HG03108 (cell line): ENCODE results near the gene EPS8.
"Not testable (repeated sequence)": the region's sequence is repeated elsewhere in the genome, so short reads cannot be mapped to it uniquely, and the experiment has no call there.

ENCODE experiments used
- ATAC-seq: cut with Tn5 transposase; IDR thresholded peaks from one replicate; pipeline ENCODE4 v1.9.1; 2021; ENCODE audit warnings: moderate library complexity; ENCODE audit not compliant: unreplicated experiment

EPS8 gene

DNA sequence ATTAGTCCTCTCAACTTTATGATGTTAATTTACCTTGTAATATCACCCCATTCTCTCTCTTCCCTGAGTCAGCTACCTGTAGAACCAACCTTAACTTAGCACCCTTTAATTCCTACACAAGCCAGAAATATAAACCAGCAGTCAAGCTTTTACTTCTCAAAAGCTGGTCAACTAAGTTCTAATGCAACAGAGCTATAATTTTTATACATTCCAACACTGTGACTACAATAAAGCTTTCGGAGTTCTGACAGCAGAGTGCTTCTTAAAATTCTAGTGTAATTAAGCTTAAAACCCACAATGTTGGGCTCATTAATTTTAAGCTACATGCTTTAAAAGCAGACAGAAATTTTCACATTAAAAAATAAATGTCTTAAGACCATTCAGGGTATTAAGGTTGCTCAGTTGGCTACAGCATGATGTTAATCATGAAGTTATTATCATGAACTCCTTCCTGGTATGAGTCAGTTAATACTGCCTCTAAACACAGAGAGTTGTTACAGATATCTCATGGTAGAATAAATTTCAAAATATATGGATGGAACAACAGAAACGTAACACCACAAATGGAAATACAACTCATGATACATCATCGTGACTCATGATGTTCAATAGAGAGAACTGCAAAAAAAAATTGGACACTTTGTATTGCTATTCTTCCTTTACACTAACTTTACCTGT, 126.7 kb downstream of the EPS8 start:
- no peak for ATAC-seq

DNA sequence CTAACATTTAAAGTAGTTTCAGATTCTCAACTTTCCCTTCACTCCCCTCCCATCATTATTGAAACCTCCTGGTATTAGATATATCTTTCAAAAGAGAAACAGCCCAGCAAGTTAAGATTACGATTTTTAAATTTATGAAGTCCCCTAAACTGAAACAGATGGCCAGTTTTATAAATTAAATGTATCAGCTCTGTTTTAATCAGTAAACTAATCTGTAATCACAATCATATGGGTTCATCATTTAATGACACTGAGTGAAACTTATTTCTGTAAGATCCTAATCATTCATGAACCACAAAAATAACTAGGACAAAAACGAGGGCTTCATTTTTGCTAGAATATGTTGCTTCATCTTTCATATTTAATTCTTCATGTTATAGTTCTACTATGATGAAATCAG, 137.8 kb downstream of the EPS8 start:
- no peak for ATAC-seq

GRCh38 chr12:15650399-15651128, 138.6 kb downstream of the EPS8 start:
- no peak for ATAC-seq

DNA sequence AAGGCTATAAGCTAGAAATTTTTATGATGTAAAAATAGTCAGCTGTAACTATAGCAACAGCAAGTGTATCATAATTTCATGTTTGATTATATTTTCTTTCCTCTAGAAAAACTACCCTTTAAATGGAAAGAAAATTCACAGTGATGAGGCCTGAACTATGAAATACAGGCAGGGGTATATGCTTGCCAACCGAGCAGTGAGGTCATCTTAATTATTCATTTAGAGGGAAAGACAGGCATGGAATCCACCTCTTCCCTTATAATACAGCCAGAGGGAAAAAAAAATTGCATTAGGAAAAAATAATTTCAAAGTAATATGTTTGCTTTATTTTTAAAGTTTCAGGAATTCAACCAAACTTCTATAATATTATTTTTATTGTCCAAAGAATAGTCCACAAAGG, 139.8 kb downstream of the EPS8 start:
- no peak for ATAC-seq

GRCh38 chr12:15648558-15648957, 140.6 kb downstream of the EPS8 start:
- no peak for ATAC-seq

- no peak for ATAC-seq
Observed at GRCh38 chr12:15646581-15646980, 142.6 kb downstream of the EPS8 start.

GRCh38 chr12:15644700-15645099, 144.5 kb downstream of the EPS8 start:
- no peak for ATAC-seq

- no peak for ATAC-seq
Observed at GRCh38 chr12:15638231-15638630, 151.0 kb downstream of the EPS8 start.

GRCh38 chr12:15636060-15636890, 152.9 kb downstream of the EPS8 start:
- no peak for ATAC-seq

DNA sequence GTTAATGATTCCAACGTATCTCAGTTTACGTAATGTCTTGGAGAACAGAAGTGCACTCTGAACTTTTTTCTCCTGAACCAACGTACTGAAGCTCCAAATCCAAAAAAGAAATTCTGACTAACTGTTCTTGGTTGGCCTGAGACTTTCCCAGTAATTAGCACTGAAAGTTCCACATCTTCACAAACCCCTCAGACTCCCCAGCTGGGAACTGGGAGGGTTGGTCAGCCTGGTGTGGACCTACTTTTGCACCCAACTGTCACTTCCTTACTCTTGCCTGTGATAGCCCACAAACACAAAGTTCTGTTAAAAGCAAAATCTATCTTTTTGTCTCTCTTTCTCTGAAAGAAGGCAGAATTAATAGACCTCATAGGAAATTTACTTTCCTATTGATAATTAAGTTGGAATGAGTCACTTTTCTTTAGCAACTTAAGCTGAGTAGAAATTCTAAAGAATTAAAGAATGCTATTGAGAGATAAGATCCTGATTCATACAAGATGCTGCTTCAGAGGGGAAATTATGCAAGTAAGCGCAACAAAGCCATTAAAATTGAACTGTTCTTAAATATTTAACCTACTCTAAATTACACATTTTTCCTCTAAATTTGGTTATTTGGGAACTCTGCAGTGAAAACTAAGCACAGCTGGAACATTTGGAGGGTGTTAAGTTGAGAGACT, 155.0 kb downstream of the EPS8 start:
- ATAC-seq = no peak

DNA sequence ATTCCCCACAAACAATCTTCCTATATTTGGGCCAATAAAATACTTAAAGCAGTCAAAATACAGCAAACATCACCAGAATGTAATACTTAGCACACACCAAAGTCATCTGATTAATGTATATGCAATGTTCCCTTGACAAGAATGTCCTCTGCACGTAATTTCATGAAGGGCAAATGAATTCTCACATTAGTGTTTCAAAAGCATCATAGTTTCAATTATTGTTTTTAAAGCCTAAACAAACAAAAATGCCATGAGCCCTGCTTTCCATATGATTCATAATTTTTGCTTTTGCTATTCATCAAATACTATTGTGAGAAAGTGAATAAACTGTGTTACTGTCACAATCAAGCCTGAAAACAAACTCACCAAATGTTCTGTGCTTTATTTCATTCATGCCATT, 156.0 kb downstream of the EPS8 start:
- ATAC-seq = no peak

GRCh38 chr12:15632708-15633107, 156.5 kb downstream of the EPS8 start:
- no peak for ATAC-seq

GRCh38 chr12:15631007-15631715, 158.0 kb downstream of the EPS8 start:
- ATAC-seq = no peak

- no peak for ATAC-seq
Observed at GRCh38 chr12:15629761-15630160, 159.4 kb downstream of the EPS8 start.

DNA sequence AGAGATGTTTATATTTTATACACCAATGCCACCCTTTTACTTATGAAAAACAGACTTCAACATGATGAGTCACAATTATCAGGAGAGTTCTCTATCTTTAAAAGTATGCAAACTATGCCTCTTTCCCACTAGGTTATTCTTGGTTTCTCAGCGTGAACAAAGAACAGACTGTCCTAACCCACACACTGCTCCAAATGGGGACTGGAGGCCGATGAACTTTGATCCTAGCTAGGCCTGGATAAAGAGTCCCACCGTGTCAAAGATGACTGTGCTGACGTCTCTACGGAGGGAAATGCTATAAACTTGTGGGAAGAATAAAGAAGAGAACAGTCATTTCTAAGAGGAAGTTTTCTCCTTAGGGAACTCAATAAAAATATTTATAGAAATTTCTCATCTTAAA, 160.1 kb downstream of the EPS8 start:
- ATAC-seq = no peak

DNA sequence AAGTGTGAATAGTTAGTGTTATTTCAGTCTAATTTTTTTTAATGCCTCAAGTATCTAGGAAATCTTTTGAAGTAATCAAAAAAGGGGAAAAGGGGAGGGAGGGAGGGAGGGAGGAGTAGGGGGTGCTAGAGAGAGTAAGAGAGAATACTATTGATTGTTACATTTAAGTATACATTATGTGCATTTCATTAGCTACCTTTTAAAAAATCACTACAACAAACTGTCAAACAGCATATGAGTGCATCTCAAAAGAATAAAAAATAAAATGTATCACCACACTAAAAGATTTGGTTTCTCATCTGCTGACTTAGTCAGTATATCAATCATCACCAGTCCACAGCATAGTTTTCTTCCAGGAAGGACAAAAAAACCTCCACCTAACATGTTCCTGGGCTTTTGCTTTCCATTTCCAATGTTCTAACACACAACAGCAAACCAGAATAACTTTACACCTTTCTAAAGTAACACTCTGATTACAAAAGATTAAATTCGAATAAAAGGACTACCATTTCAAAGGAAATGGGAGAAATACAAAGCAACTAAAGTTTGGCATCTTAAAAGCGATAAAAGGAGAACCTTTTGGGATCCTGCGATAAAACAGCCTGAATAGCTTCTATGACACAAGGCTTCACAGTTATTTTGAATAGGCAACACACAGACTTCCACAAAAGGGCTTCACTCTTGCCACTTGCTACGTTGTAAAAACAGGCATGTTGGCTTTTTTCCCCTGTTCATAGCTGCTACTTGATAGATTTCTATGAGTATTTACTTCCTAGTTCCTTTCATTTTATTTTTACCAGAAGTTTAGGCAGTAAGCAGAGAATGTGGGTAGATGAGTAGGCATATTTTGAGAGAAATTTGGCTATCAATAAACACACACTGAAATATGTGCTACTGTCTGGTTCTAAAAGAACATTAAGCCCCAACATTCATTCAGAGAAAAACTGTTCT, 160.9 kb downstream of the EPS8 start:
- ATAC-seq = no peak

DNA sequence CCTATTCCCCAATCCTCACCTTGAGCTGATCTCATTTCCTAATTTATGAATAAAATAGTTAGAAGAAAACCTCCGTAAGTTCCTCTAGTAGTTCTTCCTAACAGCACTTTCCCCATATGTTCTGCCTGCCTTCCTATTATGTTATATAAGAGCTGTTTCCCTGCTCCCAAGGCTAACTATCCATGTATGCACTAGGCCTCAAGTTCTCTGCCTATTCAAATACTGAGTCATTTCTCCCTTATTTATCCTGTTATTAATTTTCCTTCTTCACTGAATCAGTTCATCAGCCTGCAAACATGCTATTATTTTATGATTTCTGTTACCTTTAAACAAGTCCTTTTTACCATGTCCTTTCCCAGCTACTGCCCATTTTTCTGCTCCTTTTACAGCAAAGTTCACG, 164.1 kb downstream of the EPS8 start:
- ATAC-seq = no peak

DNA sequence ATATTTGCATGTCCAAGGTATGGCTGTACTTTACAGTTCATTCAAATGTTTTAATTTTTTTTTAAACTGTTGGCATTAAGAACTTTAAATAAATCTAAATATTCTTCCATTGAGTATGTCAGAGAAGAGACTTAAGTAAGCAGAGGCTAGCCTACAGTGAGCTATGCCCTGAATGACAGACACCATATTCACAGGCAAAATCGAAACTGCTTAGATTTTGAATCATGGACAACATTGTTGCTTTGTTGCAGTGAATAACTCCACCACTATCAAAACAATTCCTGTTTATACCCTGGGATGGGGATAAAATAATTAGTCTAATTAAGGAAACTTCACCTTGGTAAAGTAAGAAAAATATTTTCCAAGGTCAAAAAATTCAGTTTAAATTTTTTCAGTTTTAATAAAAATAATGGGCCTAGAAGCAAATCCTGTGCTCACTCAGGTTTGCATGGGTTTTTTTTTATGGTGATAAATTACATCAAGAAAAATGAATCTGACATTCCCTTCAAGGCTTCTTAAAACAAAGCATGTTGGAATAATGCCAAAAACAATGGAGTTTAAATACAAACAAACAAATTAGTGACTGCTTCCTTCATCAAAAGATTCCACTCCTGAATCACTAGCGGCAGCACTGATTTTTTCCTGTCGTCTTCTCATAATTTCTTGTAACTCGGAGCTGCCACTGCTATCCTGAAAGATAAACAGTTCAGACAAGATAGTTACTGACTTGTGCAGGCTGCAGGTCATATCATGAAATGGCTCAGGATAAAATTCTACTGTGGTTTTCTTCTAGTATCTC, 168.2 kb downstream of the EPS8 start:
- ATAC-seq = no peak

DNA sequence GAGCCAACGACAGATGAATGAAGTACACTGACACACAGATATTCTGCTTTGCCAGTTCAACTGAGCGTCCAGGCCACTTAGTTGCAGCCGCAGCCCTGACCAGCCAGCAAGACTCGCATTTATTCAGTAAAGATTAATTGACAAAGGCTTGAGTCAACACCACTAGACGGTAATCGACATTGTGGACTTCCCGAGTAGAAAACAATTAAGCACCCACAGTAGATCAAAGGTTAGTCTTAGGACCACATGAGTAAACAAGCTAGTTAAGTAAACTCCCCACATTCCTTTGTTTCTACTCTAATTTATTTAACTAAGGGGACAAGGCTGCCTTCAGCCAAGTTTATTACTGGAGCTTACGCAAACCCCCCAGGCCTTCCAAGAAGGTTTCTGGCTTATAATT, 172.7 kb downstream of the EPS8 start:
- not testable (repeated sequence) for ATAC-seq
